GM12878 (cell line): Measurements from ENCODE around the gene MTMR1. TPM values are rescaled to one million over a fixed set of nuclear protein-coding genes. Genes with fewer than 3 reads are reported as not detected.

Source experiments
- ATAC-seq: fragments of 200-7000 bp; cut with Tn5 transposase; 3 replicates; pipeline ENCODE4 v1.9.1; 2020; ENCODE audit warnings: mild to moderate bottlenecking, moderate library complexity
- BruUV-seq: library from RNA; stranded (reverse); fragments of 400-500 nt; replicated peaks from 2 replicates; lab custom pipeline; 2021; lab: Mats Ljungman, UMichigan
- CTCF ChIA-PET: fragments of 300-600 bp; sonication (Branson Sonifier 250); formaldehyde crosslinking; extraction: SDS; loops from one replicate; lab custom pipeline; 2021; ENCODE audit warnings: inconsistent platforms; lab: Yijun Ruan, JAX
- POLR2A ChIA-PET: fragments of 350-600 bp; formaldehyde crosslinking; extraction: SDS; loops from one replicate; lab custom pipeline; 2021; ENCODE audit warnings: inconsistent platforms; lab: Charles Lee
- RAD21 ChIA-PET: fragments of 300-600 bp; sonication (Branson Sonifier 250); formaldehyde crosslinking; loops from one replicate; lab custom pipeline; 2023; ENCODE audit warnings: antibody characterized with exemption; ENCODE audit not compliant: unreplicated experiment; lab: Charles Lee
- SMC1A ChIA-PET: fragments of 300-600 bp; sonication (Branson Sonifier 250); formaldehyde crosslinking; loops from one replicate; lab custom pipeline; 2023; ENCODE audit not compliant: unreplicated experiment, uncharacterized antibody; lab: Charles Lee
- DNase-seq: peaks from one replicate; pipeline ENCODE4 v3.0.0-alpha.2; 2011; ENCODE audit warnings: low read depth, low spot score
- FAIRE-seq: peaks from 3 replicates; lab custom pipeline; 2011; peaks lifted over from hg19 to GRCh38; lab: Jason Lieb, UNC
- H2AFZ ChIP-seq: 2 replicates; pipeline ENCODE4 v1.6.0; 2011; ENCODE audit warnings: low read depth, low read length, control low read depth; ENCODE audit not compliant: control insufficient read depth
- H3K27ac ChIP-seq: 2 replicates; pipeline ENCODE4 v1.5.1; 2011; ENCODE audit warnings: control low read depth; ENCODE audit not compliant: control insufficient read depth, insufficient read depth
- H3K27me3 ChIP-seq, 2 experiments: replicated peaks in 1 of 2; 2 replicates each; pipeline versions ENCODE4 v1.6.0 to v1.6.1; 2011; ENCODE audit warnings: low read length in 1 of 2; ENCODE audit not compliant: control insufficient read depth in 2 of 2, insufficient read depth in 2 of 2
- H3K36me3 ChIP-seq, 2 experiments: 2 replicates each; pipeline ENCODE4 v1.5.1; 2011; ENCODE audit warnings: low read length in 1 of 2; ENCODE audit not compliant: control insufficient read depth in 2 of 2, insufficient read depth in 2 of 2
- H3K4me1 ChIP-seq: 2 replicates; pipeline ENCODE4 v1.6.1; 2011; ENCODE audit warnings: mild to moderate bottlenecking, low read length, moderate library complexity, mixed read lengths; ENCODE audit not compliant: control insufficient read depth, insufficient read depth
- H3K4me2 ChIP-seq: 2 replicates; pipeline ENCODE4 v1.6.0; 2011; ENCODE audit warnings: control low read depth; ENCODE audit not compliant: control insufficient read depth, insufficient read depth
- H3K4me3 ChIP-seq: fragments of 200-600 bp; sonication (generic); 2 replicates; pipeline ENCODE4 v1.5.1; 2016
- H3K79me2 ChIP-seq: 2 replicates; pipeline ENCODE4 v1.6.0; 2011; ENCODE audit warnings: low read length; ENCODE audit not compliant: control insufficient read depth, insufficient read depth
- H3K9ac ChIP-seq: 2 replicates; pipeline ENCODE4 v1.8.0; 2011; ENCODE audit warnings: low read length, control low read depth, mixed read lengths; ENCODE audit not compliant: control insufficient read depth, insufficient read depth
- H3K9me3 ChIP-seq: replicated peaks from 3 replicates; pipeline ENCODE4 v1.5.1; 2011; ENCODE audit warnings: mild to moderate bottlenecking, low read length; ENCODE audit not compliant: control insufficient read depth, insufficient read depth
- H4K20me1 ChIP-seq: 2 replicates; pipeline ENCODE4 v1.6.0; 2011; ENCODE audit not compliant: control insufficient read depth, insufficient read depth
- CEBPB ChIP-seq, 2 experiments: fragments of 150-350 bp in 1 of 2; IDR thresholded peaks; 2 replicates each; pipeline ENCODE4 v1.6.1; 2012 to 2014; ENCODE audit warnings: low read depth in 2 of 2, low read length in 2 of 2, borderline replicate concordance in 1 of 2, inconsistent platforms in 1 of 2
- IKZF2 ChIP-seq, 2 experiments: fragments of 450-650 bp; IDR thresholded peaks; 2 replicates each; pipeline ENCODE4 v1.6.1; 2017; ENCODE audit warnings: mild to moderate bottlenecking in 2 of 2, moderate library complexity in 2 of 2
- NRF1 ChIP-seq: conservative IDR thresholded peaks from 2 replicates; pipeline ENCODE4 v1.6.1; 2011; ENCODE audit warnings: mild to moderate bottlenecking, low read depth, low read length, improper control_type of control experiment
- RAD51 ChIP-seq: fragments of 450-650 bp; IDR thresholded peaks from 2 replicates; pipeline ENCODE4 v1.6.1; 2016; ENCODE audit warnings: moderate library complexity, mild to moderate bottlenecking, inconsistent platforms
- RELA ChIP-seq: fragments of 450-650 bp; IDR thresholded peaks from 2 replicates; pipeline ENCODE4 v1.8.0; 2014; ENCODE audit warnings: borderline replicate concordance; ENCODE audit not compliant: partially characterized antibody
- RFX5 ChIP-seq: IDR thresholded peaks from 2 replicates; pipeline ENCODE4 v1.6.1; 2011; ENCODE audit warnings: low read depth, low read length, improper control_type of control experiment
- SMAD1 ChIP-seq: fragments of 450-650 bp; IDR thresholded peaks from 2 replicates; pipeline ENCODE4 v1.6.1; 2018; ENCODE audit warnings: mild to moderate bottlenecking, low read depth; ENCODE audit not compliant: partially characterized antibody
- SUPT20H ChIP-seq: IDR thresholded peaks from 2 replicates; pipeline ENCODE4 v1.6.1; 2011; ENCODE audit warnings: low read depth, mild to moderate bottlenecking, low read length, moderate library complexity, borderline replicate concordance; ENCODE audit not compliant: control insufficient read depth
- YBX1 ChIP-seq: fragments of 450-650 bp; IDR thresholded peaks from 2 replicates; pipeline ENCODE4 v1.6.1; 2016; ENCODE audit warnings: antibody characterized with exemption
- WGBS: methylation state at CpG from one replicate; pipeline ENCODE4 v1.1.6; 2016; ENCODE audit warnings: low lambda C conversion rate; ENCODE audit not compliant: insufficient replicate concordance, insufficient coverage; ENCODE audit errors: missing lambda C conversion rate; 5-methylcytosine and 5-hydroxymethylcytosine counted together
- in situ Hi-C: fragments of 300-500 bp; cut with MboI; formaldehyde crosslinking; loops from 9 replicates; pipeline ENCODE4 v1.14.3; 2018; ENCODE audit warnings: mixed read lengths
- intact Hi-C: fragments of 100-400 bp; cut with micrococcal nuclease; formaldehyde crosslinking; loops from one replicate; pipeline ENCODE4 v1.14.2; 2022; ENCODE audit not compliant: unreplicated experiment
- polyA plus RNA-seq, 11 experiments: library from polyadenylated mRNA; depleted of rRNA in 4 of 11; unstranded in 6 of 11; stranded (reverse) in 5 of 11; fragments of >200 nt; fragmentation: Nextera tagmentation in 4 of 11; fragmentation: Illumina TruSeq in 1 of 11; extraction: Ambion mirVana in 4 of 11; extraction: Trizol in 1 of 11; gene quantifications; 1 replicate in 1 of 11; 2 replicates in 10 of 11; pipeline versions ENCODE4 v1.2.1 to v1.2.3, GENCODE V29; 2011 to 2016; ENCODE audit warnings: inconsistent platforms in 2 of 11, missing spikeins in 2 of 11, low read depth in 1 of 11
- total RNA-seq, 4 experiments: library from RNA; depleted of rRNA in 3 of 4; stranded (reverse); fragments of >200 nt in 3 of 4; fragmentation: Illumina TruSeq in 1 of 4; extraction: Trizol in 1 of 4; gene quantifications; 2 replicates each; pipeline versions ENCODE4 v1.2.1 to v1.2.3, GENCODE V29; 2013 to 2021
- TF ChIP-seq, protein P1 (sequence below): fragments of 450-650 bp; formaldehyde crosslinking; IDR thresholded peaks from 2 replicates; pipeline ENCODE4 v1.4.0; 2020; ENCODE audit warnings: mild to moderate bottlenecking, moderate library complexity

MTMR1 gene
- total and polyA plus RNA-seq, 10 of the 15 experiments (the other 5 are each of a cell fraction or from before 2014, with no cell fraction given): 1.2 to 32.2 (median 22.9) TPM

- no peak for FAIRE-seq
- no TSS peak for BruUV-seq
- intact Hi-C loops: loop anchor here (10.0 kb wide), 1 partner anchor 175 kb away; no protein-coding TSS in a partner anchor
Observed at GRCh38 chrX:150719621-150720020, 26.4 kb downstream of the MTMR1 start.

More at GRCh38 chrX:150719621-150720020, 26.4 kb downstream of the MTMR1 start:
- Histone ChIP-seq H3K4me1 (no peaks in the 10 kb centered on the region), H2AFZ (no peak overlapping the region), H3K36me3 (no peaks in the 10 kb centered on the region; a peak in 1 of 4 replicates), H3K9me3 (no peaks in the 10 kb centered on the region), H3K27ac (no peak overlapping the region), H3K9ac (no peak overlapping the region), H3K79me2 (no peaks in the 10 kb centered on the region), H4K20me1 (no peaks in the 10 kb centered on the region), H3K4me3 (no peak overlapping the region), H3K27me3 (no peaks in the 10 kb centered on the region), H3K4me2 (no peak overlapping the region)
- 54% methylated on average over 4 of the region's 4 CpGs for WGBS
- ChIA-PET CTCF (interaction anchor here (0.8 to 5.1 kb wide), 5 partner anchors 10 to 308 kb away, joined by 3 to 68 read pairs (median 5); no protein-coding TSS in a partner anchor), SMC1A (interaction anchor here (0.7 to 9.9 kb wide), 4 partner anchors 11 to 37 kb away, joined by 3 to 132 read pairs (median 7); no protein-coding TSS in a partner anchor), POLR2A (no interaction called here), RAD21 (interaction anchor here (1.1 kb wide), 1 partner anchor 27 kb away, joined by 3 read pairs; no protein-coding TSS in a partner anchor)
- in situ Hi-C loops: loop anchor here (10.0 kb wide), 1 partner anchor 765 kb away; no protein-coding TSS in a partner anchor
- DNase-seq (no peak), ATAC-seq (no peak)
- TF ChIP-seq YBX1 (no peak), NRF1 (no peak), SMAD1 (no peak), RELA (no peak), RFX5 (no peak), CEBPB (IDR thresholded peaks at IDR 0.05; ENCODE audit: borderline replicate concordance in 1 of 2, low read depth in 2 of 2, low read length in 2 of 2) (no peak), RAD51 (no peak), SUPT20H (no peak), IKZF2 (IDR thresholded peaks at IDR 0.05) (no peak)
- TF ChIP-seq, protein P1, sequence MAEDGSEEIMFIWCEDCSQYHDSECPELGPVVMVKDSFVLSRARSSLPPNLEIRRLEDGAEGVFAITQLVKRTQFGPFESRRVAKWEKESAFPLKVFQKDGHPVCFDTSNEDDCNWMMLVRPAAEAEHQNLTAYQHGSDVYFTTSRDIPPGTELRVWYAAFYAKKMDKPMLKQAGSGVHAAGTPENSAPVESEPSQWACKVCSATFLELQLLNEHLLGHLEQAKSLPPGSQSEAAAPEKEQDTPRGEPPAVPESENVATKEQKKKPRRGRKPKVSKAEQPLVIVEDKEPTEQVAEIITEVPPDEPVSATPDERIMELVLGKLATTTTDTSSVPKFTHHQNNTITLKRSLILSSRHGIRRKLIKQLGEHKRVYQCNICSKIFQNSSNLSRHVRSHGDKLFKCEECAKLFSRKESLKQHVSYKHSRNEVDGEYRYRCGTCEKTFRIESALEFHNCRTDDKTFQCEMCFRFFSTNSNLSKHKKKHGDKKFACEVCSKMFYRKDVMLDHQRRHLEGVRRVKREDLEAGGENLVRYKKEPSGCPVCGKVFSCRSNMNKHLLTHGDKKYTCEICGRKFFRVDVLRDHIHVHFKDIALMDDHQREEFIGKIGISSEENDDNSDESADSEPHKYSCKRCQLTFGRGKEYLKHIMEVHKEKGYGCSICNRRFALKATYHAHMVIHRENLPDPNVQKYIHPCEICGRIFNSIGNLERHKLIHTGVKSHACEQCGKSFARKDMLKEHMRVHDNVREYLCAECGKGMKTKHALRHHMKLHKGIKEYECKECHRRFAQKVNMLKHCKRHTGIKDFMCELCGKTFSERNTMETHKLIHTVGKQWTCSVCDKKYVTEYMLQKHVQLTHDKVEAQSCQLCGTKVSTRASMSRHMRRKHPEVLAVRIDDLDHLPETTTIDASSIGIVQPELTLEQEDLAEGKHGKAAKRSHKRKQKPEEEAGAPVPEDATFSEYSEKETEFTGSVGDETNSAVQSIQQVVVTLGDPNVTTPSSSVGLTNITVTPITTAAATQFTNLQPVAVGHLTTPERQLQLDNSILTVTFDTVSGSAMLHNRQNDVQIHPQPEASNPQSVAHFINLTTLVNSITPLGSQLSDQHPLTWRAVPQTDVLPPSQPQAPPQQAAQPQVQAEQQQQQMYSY (CRISPR knock-in tag): no peak
